A549 (cell line): Measurements from ENCODE around the gene ANKRD2. TPM values are rescaled to one million over a fixed set of nuclear protein-coding genes. Genes with fewer than 3 reads are reported as not detected.

ENCODE experiments used
- ATAC-seq, 2 experiments: fragments of 200-7000 bp in 1 of 2; fragments of >200 bp in 1 of 2; cut with Nextera tagmentation in 1 of 2; cut with Tn5 transposase in 1 of 2; 3 replicates each; pipeline versions ENCODE4 v1.8.0 to v1.9.1; 2018 to 2020; ENCODE audit warnings: mild to moderate bottlenecking in 1 of 2, moderate library complexity in 1 of 2
- CTCF ChIA-PET: fragments of 300-600 bp; sonication (Branson Sonifier 250); formaldehyde crosslinking; extraction: SDS; loops from one replicate; lab custom pipeline; 2021; ENCODE audit warnings: antibody characterized with exemption, inconsistent platforms; lab: Yijun Ruan, JAX
- POLR2A ChIA-PET: fragments of 350-600 bp; formaldehyde crosslinking; extraction: SDS; loops from one replicate; lab custom pipeline; 2021; ENCODE audit warnings: antibody characterized with exemption, inconsistent platforms; lab: Yijun Ruan, JAX
- DNase-seq, 2 experiments: peaks; one replicate each; pipeline versions ENCODE4 v3.0.0 to v3.0.0-alpha.2; 2011 to 2016; ENCODE audit warnings: low read depth in 1 of 2, low spot score in 1 of 2
- FAIRE-seq: peaks from 2 replicates; lab custom pipeline; 2011; peaks lifted over from hg19 to GRCh38; lab: Jason Lieb, UNC
- H3K27ac ChIP-seq, 2 experiments: fragments of >200 bp; sonication (Bioruptor Twin); formaldehyde crosslinking; 3 replicates each; pipeline ENCODE4 v1.5.1; 2016 to 2017
- H3K4me1 ChIP-seq: fragments of >200 bp; sonication (Bioruptor Twin); formaldehyde crosslinking; 3 replicates; pipeline ENCODE4 v1.6.1; 2016
- H3K4me2 ChIP-seq: fragments of >200 bp; sonication (Bioruptor Twin); formaldehyde crosslinking; 3 replicates; pipeline ENCODE4 v1.6.1; 2016
- H3K4me3 ChIP-seq: fragments of >200 bp; sonication (Bioruptor Twin); formaldehyde crosslinking; 3 replicates; pipeline ENCODE4 v1.5.1; 2016
- H3K9me3 ChIP-seq: fragments of >200 bp; sonication (Bioruptor Twin); formaldehyde crosslinking; 3 replicates; pipeline ENCODE4 v1.6.1; 2016
- BHLHE40 ChIP-seq: IDR thresholded peaks from 2 replicates; pipeline ENCODE4 v1.6.1; 2012; ENCODE audit warnings: low read depth, low read length, inconsistent platforms
- CBX8 ChIP-seq: fragments of 200-600 bp; sonication (generic); IDR thresholded peaks from 2 replicates; pipeline ENCODE4 v1.6.1; 2016
- CEBPB ChIP-seq, 2 experiments: fragments of >200 bp in 1 of 2; sonication (Bioruptor Twin) in 1 of 2; formaldehyde crosslinking in 1 of 2; IDR thresholded peaks; 2 replicates each; pipeline ENCODE4 v1.6.1; 2012 to 2016
- EHF ChIP-seq: fragments of 250-450 bp; sonication (Bioruptor Pico); IDR thresholded peaks from 2 replicates; pipeline ENCODE4 v1.5.0; 2020; ENCODE audit warnings: mild to moderate bottlenecking
- EHMT2 ChIP-seq: fragments of 200-600 bp; sonication (generic); IDR thresholded peaks from 2 replicates; pipeline ENCODE4 v1.6.1; 2016; ENCODE audit warnings: antibody characterized with exemption, low read depth, mild to moderate bottlenecking, moderate library complexity
- FOSL2 ChIP-seq, 2 experiments: fragments of 450-650 bp in 1 of 2; fragments of >200 bp in 1 of 2; sonication (Bioruptor Twin) in 1 of 2; formaldehyde crosslinking; IDR thresholded peaks; 2 replicates each; pipeline versions ENCODE4 v1.5.0 to v1.6.1; 2016 to 2020; ENCODE audit warnings: mild to moderate bottlenecking in 1 of 2, moderate library complexity in 1 of 2
- FOXS1 ChIP-seq: fragments of 250-450 bp; sonication (Bioruptor Pico); IDR thresholded peaks from 2 replicates; pipeline ENCODE4 v1.5.0; 2020; ENCODE audit warnings: mild to moderate bottlenecking, moderate library complexity
- GATA3 ChIP-seq: IDR thresholded peaks from 2 replicates; pipeline ENCODE4 v1.6.1; 2012; ENCODE audit warnings: borderline replicate concordance
- HEYL ChIP-seq: fragments of 250-450 bp; sonication (Bioruptor Pico); IDR thresholded peaks from 2 replicates; pipeline ENCODE4 v1.8.0; 2021; ENCODE audit warnings: mild to moderate bottlenecking, moderate library complexity
- JUN ChIP-seq, 2 experiments: fragments of >200 bp; sonication (Bioruptor Twin); formaldehyde crosslinking; IDR thresholded peaks; 2 replicates in 1 of 2; 3 replicates in 1 of 2; pipeline ENCODE4 v1.6.1; 2016 to 2017
- JUNB ChIP-seq: fragments of >200 bp; sonication (Bioruptor Twin); formaldehyde crosslinking; IDR thresholded peaks from 2 replicates; pipeline ENCODE4 v1.6.1; 2016
- KDM1A ChIP-seq: fragments of 200-600 bp; sonication (generic); IDR thresholded peaks from 2 replicates; pipeline ENCODE4 v1.6.1; 2016; ENCODE audit warnings: low read depth, mild to moderate bottlenecking
- MAZ ChIP-seq: fragments of 150-350 bp; IDR thresholded peaks from 2 replicates; pipeline ENCODE4 v1.6.1; 2014; ENCODE audit warnings: antibody characterized with exemption, low read depth, low read length, borderline replicate concordance
- NR3C1 ChIP-seq: fragments of >200 bp; sonication (Bioruptor Twin); formaldehyde crosslinking; IDR thresholded peaks from 3 replicates; pipeline ENCODE4 v1.6.1; 2017
- PHF8 ChIP-seq: fragments of 200-600 bp; sonication (generic); IDR thresholded peaks from 2 replicates; pipeline ENCODE4 v1.6.1; 2016; ENCODE audit warnings: low read depth, mild to moderate bottlenecking, antibody characterized with exemption, moderate library complexity, borderline replicate concordance
- POLR2A ChIP-seq: IDR thresholded peaks from 2 replicates; pipeline ENCODE4 v1.6.1; 2012; ENCODE audit warnings: mild to moderate bottlenecking, low read length
- POLR2AphosphoS2 ChIP-seq: conservative IDR thresholded peaks from 2 replicates; pipeline ENCODE4 v1.6.1; 2012; ENCODE audit warnings: low read length, improper control_type of control experiment, inconsistent platforms
- RFX5 ChIP-seq: fragments of 450-650 bp; IDR thresholded peaks from 2 replicates; pipeline ENCODE4 v1.7.1; 2014; ENCODE audit warnings: antibody characterized with exemption, mild to moderate bottlenecking, moderate library complexity
- SREBF2 ChIP-seq: fragments of 450-650 bp; IDR thresholded peaks from 2 replicates; pipeline ENCODE4 v1.6.1; 2014; ENCODE audit warnings: mild to moderate bottlenecking, moderate library complexity
- ZNF302 ChIP-seq: fragments of 250-450 bp; sonication (Bioruptor Pico); IDR thresholded peaks from 2 replicates; pipeline ENCODE4 v1.9.0; 2021; ENCODE audit warnings: inconsistent platforms, mild to moderate bottlenecking, moderate library complexity
- ZSCAN20 ChIP-seq: fragments of 250-450 bp; sonication (Bioruptor Pico); IDR thresholded peaks from 2 replicates; pipeline ENCODE4 v1.8.0; 2022; ENCODE audit warnings: mild to moderate bottlenecking, moderate library complexity
- WGBS: methylation state at CpG from one replicate; pipeline ENCODE4 v1.1.6; 2017; ENCODE audit errors: missing lambda C conversion rate; 5-methylcytosine and 5-hydroxymethylcytosine counted together
- polyA plus RNA-seq, 4 experiments: library from polyadenylated mRNA; depleted of rRNA in 3 of 4; stranded (reverse); fragments of >200 nt; fragmentation: RNase III in 1 of 4; extraction: RNeasy Plus Mini Kit Qiagen cat#74134 plus additional on column Dnase treatment in 1 of 4; gene quantifications; 2 replicates in 3 of 4; 3 replicates in 1 of 4; pipeline ENCODE4 v1.2.3, GENCODE V29; 2011 to 2017
- TF ChIP-seq, protein P1 (sequence below): IDR thresholded peaks from 2 replicates; pipeline ENCODE4 v1.6.1; 2012
- TF ChIP-seq, protein P2 (sequence below): fragments of >200 bp; sonication (Bioruptor Twin); formaldehyde crosslinking; IDR thresholded peaks from 2 replicates; pipeline ENCODE4 v1.6.1; 2016
- TF ChIP-seq, protein P3 (sequence below): fragments of >200 bp; sonication (Bioruptor Twin); formaldehyde crosslinking; IDR thresholded peaks from 3 replicates; pipeline ENCODE4 v1.6.1; 2016
- TF ChIP-seq, protein P4 (sequence below): fragments of 250-450 bp; sonication (Bioruptor Pico); IDR thresholded peaks from 2 replicates; pipeline ENCODE4 v1.5.0; 2021; ENCODE audit warnings: mild to moderate bottlenecking, moderate library complexity, borderline replicate concordance
- TF ChIP-seq, protein P5 (sequence below): IDR thresholded peaks from 2 replicates; pipeline ENCODE4 v1.6.1; 2012
- TF ChIP-seq, protein P6 (sequence below): fragments of 150-350 bp; IDR thresholded peaks from 2 replicates; pipeline ENCODE4 v1.6.1; 2014; ENCODE audit warnings: low read depth, mild to moderate bottlenecking, low read length

Gene ANKRD2
- polyA plus RNA-seq, 2 of the 4 experiments (the other 2 are of a cell fraction), result 1.5 to 4.7 TPM

DNA sequence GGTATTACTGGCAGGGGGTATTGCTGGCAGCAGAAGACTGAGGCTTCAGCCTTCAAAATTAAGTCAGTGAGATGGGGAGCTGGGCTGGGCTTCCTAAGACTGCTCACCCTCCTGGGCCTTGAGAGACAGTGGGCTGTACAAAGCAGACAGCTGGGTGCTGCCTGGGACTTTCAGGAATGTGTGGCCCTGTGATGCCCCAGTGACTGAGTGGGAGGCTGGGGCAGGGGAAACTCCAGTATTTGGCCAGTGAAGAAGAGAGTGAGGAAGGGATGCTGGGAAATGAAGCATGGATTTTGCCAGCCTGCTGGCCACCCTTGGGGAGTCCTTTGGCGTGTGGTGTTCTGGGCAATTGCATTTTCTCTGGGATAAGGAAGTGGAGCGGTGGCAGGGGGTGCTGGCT, 442 bp downstream of the ANKRD2 start:
- WGBS, result 98% methylated on average over 2 of the region's 2 CpGs
- POLR2A ChIA-PET, result no interaction called here
- Histone ChIP-seq H3K4me2 (peak overlapping the region; percentile 72), H3K4me3 (no peak overlapping the region), H3K27ac (peak overlapping the region; percentile 91 to 93), H3K4me1 (peaks cover 63% of the 10 kb centered on the region), H3K9me3 (no peaks in the 10 kb centered on the region)
- peak in 1 of 2 experiments; percentile 20; a peak in 3 of 6 replicates for ATAC-seq
- no peak for FAIRE-seq
- CTCF ChIA-PET, result interaction anchor here (0.6 to 33.8 kb wide), 28 partner anchors 16 to 165 kb away, joined by 3 to 1048 read pairs (median 9); partner anchors contain the start of genes AVPI1, C10orf62, HOGA1 and MORN4
- peak in 1 of 2 experiments; percentile 35 for DNase-seq
- TF ChIP-seq, protein P1, sequence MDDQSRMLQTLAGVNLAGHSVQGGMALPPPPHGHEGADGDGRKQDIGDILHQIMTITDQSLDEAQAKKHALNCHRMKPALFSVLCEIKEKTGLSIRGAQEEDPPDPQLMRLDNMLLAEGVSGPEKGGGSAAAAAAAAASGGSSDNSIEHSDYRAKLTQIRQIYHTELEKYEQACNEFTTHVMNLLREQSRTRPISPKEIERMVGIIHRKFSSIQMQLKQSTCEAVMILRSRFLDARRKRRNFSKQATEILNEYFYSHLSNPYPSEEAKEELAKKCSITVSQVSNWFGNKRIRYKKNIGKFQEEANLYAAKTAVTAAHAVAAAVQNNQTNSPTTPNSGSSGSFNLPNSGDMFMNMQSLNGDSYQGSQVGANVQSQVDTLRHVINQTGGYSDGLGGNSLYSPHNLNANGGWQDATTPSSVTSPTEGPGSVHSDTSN, result no peak
- TF ChIP-seq ZSCAN20 (CRISPR knock-in tag) (no peak), POLR2AphosphoS2 (no peak)
- TF ChIP-seq, protein P2, sequence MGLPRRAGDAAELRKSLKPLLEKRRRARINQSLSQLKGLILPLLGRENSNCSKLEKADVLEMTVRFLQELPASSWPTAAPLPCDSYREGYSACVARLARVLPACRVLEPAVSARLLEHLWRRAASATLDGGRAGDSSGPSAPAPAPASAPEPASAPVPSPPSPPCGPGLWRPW, result no peak
- TF ChIP-seq, all 56 proteins: peak for 0

DNA sequence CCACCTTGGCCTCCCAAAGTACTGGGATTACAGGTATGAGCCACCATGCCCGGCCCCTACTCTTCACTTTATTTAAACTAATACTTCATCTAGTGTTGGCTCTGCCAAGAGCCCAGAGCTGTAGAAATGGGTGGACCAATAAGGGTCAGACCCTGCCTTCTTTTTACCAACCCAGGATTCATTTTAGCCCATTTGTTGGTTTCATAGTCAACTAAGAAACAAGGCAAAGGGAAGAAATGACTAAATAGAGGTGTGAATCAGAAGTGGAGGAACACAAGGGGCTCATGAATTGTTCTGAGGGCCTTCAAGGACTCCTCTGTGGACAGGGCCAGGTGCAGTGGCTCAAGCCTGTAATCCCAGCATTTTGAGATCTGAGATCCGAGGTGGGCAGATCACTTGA, 1.1 kb downstream of the ANKRD2 start:
- POLR2A ChIA-PET, result no interaction called here

DNA sequence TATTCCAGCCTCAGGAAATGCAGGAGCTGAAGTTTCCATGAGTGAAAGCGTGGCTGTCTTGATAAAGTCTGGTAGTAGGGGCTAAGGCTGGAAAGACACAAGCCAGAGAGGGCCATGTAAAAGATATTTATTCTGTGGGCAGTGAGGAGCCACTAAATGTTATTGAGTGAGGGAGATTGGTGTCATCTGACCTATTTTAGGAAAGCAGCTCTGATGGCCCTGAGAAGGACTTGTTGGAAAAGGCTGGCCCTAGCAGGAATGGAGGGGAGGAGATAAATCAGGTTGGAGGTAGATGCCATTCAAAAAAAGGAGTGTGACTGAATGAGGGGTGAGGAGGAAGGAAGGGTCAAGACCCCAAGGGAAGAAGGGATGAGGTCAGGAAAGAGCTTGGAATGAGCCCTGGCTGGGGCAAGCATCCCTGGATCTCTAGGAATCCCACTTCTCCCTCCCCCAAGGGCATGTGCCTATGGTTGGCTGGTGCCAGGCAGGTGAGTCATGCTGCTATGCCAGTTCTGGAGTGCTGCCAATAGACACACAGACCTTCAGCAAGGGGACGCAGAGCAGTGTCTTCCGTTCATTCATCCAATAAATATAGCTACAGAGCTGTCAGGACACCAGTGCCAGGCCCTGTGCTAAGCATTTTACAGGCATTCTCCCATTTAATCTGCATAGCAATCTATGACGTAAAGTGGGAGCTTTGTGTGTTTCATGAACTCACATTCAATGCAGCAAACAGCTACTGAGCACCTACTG, 2.0 kb downstream of the ANKRD2 start:
- H3K9me3 ChIP-seq, result no peaks in the 10 kb centered on the region
- DNase-seq, result peak; percentile 98 to 100
- peaks cover 63% of the 10 kb centered on the region for H3K4me1 ChIP-seq
- ChIA-PET POLR2A (interaction anchor here (0.8 to 2.1 kb wide), 7 partner anchors 9 to 150 kb away, joined by 3 to 9 read pairs (median 5); partner anchors contain the start of genes AVPI1 and HOGA1), CTCF (interaction anchor here (0.6 to 33.8 kb wide), 12 partner anchors 18 to 157 kb away, joined by 3 to 1048 read pairs (median 4); partner anchors contain the start of genes C10orf62 and HOGA1)
- peak; percentile 100 for FAIRE-seq
- 22% methylated on average over 4 of the region's 4 CpGs for WGBS
- H3K4me3 ChIP-seq, result no peak overlapping the region
- H3K27ac ChIP-seq, result peak overlapping the region; percentile 91 to 93
- ATAC-seq, result peak; percentile 82 to 84
- H3K4me2 ChIP-seq, result peak overlapping the region; percentile 72
- TF ChIP-seq POLR2A (no peak), BHLHE40 (peak; percentile 82), EHMT2 (no peak), EHF (CRISPR knock-in tag) (no peak), GATA3 (peak; percentile 98), JUNB (peak; percentile 81), JUN (IDR thresholded peaks at IDR 0.05) (peak; percentile 85 to 90; a peak in 4 of 5 replicates), RFX5 (peak; percentile 91), NR3C1 (no peak), SREBF2 (no peak), POLR2AphosphoS2 (no peak), FOXS1 (CRISPR knock-in tag) (peak; percentile 77; the same call in 1 of the 2 replicates), FOSL2 (IDR thresholded peaks at IDR 0.05) (peak; percentile 89), FOSL2 (CRISPR knock-in tag; IDR thresholded peaks at IDR 0.05) (peak; percentile 99), MAZ (no peak), ZNF302 (CRISPR knock-in tag) (no peak), HEYL (no peak), CBX8 (no peak), PHF8 (no peak), CEBPB (IDR thresholded peaks at IDR 0.05) (peak in 1 of 2 experiments; percentile 64; a peak in 1 of 4 replicates)
- TF ChIP-seq, protein P3, sequence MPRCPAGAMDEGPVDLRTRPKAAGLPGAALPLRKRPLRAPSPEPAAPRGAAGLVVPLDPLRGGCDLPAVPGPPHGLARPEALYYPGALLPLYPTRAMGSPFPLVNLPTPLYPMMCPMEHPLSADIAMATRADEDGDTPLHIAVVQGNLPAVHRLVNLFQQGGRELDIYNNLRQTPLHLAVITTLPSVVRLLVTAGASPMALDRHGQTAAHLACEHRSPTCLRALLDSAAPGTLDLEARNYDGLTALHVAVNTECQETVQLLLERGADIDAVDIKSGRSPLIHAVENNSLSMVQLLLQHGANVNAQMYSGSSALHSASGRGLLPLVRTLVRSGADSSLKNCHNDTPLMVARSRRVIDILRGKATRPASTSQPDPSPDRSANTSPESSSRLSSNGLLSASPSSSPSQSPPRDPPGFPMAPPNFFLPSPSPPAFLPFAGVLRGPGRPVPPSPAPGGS, result peak; percentile 79; the same call in 2 of the 3 replicates
- TF ChIP-seq, protein P4, sequence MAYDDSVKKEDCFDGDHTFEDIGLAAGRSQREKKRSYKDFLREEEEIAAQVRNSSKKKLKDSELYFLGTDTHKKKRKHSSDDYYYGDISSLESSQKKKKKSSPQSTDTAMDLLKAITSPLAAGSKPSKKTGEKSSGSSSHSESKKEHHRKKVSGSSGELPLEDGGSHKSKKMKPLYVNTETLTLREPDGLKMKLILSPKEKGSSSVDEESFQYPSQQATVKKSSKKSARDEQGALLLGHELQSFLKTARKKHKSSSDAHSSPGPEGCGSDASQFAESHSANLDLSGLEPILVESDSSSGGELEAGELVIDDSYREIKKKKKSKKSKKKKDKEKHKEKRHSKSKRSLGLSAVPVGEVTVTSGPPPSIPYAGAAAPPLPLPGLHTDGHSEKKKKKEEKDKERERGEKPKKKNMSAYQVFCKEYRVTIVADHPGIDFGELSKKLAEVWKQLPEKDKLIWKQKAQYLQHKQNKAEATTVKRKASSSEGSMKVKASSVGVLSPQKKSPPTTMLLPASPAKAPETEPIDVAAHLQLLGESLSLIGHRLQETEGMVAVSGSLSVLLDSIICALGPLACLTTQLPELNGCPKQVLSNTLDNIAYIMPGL (CRISPR knock-in tag), result no peak
- TF ChIP-seq, protein P5, sequence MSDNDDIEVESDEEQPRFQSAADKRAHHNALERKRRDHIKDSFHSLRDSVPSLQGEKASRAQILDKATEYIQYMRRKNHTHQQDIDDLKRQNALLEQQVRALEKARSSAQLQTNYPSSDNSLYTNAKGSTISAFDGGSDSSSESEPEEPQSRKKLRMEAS, result peak; percentile 96
- TF ChIP-seq, protein P6, sequence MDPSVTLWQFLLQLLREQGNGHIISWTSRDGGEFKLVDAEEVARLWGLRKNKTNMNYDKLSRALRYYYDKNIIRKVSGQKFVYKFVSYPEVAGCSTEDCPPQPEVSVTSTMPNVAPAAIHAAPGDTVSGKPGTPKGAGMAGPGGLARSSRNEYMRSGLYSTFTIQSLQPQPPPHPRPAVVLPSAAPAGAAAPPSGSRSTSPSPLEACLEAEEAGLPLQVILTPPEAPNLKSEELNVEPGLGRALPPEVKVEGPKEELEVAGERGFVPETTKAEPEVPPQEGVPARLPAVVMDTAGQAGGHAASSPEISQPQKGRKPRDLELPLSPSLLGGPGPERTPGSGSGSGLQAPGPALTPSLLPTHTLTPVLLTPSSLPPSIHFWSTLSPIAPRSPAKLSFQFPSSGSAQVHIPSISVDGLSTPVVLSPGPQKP, result no peak

More for the DNA sequence above, 1.1 kb downstream of the ANKRD2 start:
- Histone ChIP-seq H3K27ac (peak overlapping the region; percentile 91 to 93), H3K9me3 (no peaks in the 10 kb centered on the region), H3K4me2 (peak overlapping the region; percentile 72; the same call in 2 of the 3 replicates), H3K4me3 (no peak overlapping the region), H3K4me1 (peaks cover 63% of the 10 kb centered on the region)
- no peak for FAIRE-seq
- DNase-seq, result no peak
- 43% methylated on average over 2 of the region's 2 CpGs for WGBS
- no peak for ATAC-seq
- CTCF ChIA-PET, result interaction anchor here (1.2 to 33.8 kb wide), 8 partner anchors 17 to 128 kb away, joined by 3 to 1048 read pairs (median 15); partner anchors contain the start of genes C10orf62 and HOGA1
- TF ChIP-seq PHF8 (no peak), KDM1A (no peak), BHLHE40 (no peak)
